PC-3 (cell line): Measurements from ENCODE around the gene FLYWCH2. TPM values are rescaled to one million over a fixed set of nuclear protein-coding genes. Genes with fewer than 3 reads are reported as not detected.
A peak's percentile ranks its signal among the peaks of the same experiment; 100 is the strongest.

ENCODE experiments used
- ATAC-seq: fragments of 200-7000 bp; cut with Tn5 transposase; 2 replicates; pipeline ENCODE4 v1.9.1; 2020; ENCODE audit warnings: mild to moderate bottlenecking, moderate library complexity
- BruUV-seq: library from RNA; stranded (reverse); fragments of 400-500 nt; replicated peaks from 2 replicates; lab custom pipeline; 2021; lab: Mats Ljungman, UMichigan
- CTCF ChIA-PET: fragments of 300-600 bp; sonication (Branson Sonifier 250); formaldehyde crosslinking; loops from one replicate; lab custom pipeline; 2022; ENCODE audit warnings: antibody characterized with exemption; lab: Charles Lee
- POLR2A ChIA-PET: fragments of 300-600 bp; sonication (Branson Sonifier 250); formaldehyde crosslinking; loops from one replicate; lab custom pipeline; 2022; ENCODE audit warnings: antibody characterized with exemption; ENCODE audit not compliant: unreplicated experiment; lab: Charles Lee
- DNase-seq: peaks from one replicate; pipeline ENCODE4 v3.0.0-alpha.2; 2015
- H2AFZ ChIP-seq: fragments of 300-600 bp; sonication (generic); 2 replicates; pipeline ENCODE4 v1.6.0; 2016; ENCODE audit warnings: antibody characterized with exemption, low read length
- H3F3A ChIP-seq: fragments of 300-600 bp; sonication (generic); one replicate; pipeline ENCODE4 v1.6.0; 2017; ENCODE audit warnings: antibody characterized with exemption, low read length, control low read depth, mild to moderate bottlenecking; ENCODE audit not compliant: unreplicated experiment
- H3K27ac ChIP-seq: fragments of 300-600 bp; sonication (generic); 2 replicates; pipeline ENCODE4 v1.5.1; 2016; ENCODE audit warnings: mild to moderate bottlenecking, low read length
- H3K27me3 ChIP-seq: fragments of 300-600 bp; sonication (generic); 2 replicates; pipeline ENCODE4 v1.6.1; 2016; ENCODE audit warnings: low read length, mixed read lengths
- H3K36me3 ChIP-seq: fragments of 300-600 bp; sonication (generic); 2 replicates; pipeline ENCODE4 v1.6.1; 2016; ENCODE audit warnings: low read depth, mixed run types, low read length, mixed read lengths
- H3K4me1 ChIP-seq: fragments of 300-600 bp; sonication (generic); 2 replicates; pipeline ENCODE4 v1.5.1; 2016; ENCODE audit warnings: low read length; ENCODE audit not compliant: insufficient read depth
- H3K4me2 ChIP-seq: fragments of 300-600 bp; sonication (generic); 2 replicates; pipeline ENCODE4 v1.6.0; 2016; ENCODE audit warnings: low read length
- H3K4me3 ChIP-seq: fragments of 300-600 bp; sonication (generic); 2 replicates; pipeline ENCODE4 v1.5.1; 2016; ENCODE audit warnings: mild to moderate bottlenecking, low read length, mixed read lengths
- H3K79me2 ChIP-seq: fragments of 300-600 bp; sonication (generic); 2 replicates; pipeline ENCODE4 v1.6.1; 2017; ENCODE audit warnings: low read length, mixed read lengths
- H3K9ac ChIP-seq: fragments of 300-600 bp; sonication (generic); 2 replicates; pipeline ENCODE4 v1.6.0; 2016; ENCODE audit warnings: mild to moderate bottlenecking, low read length
- H3K9me2 ChIP-seq: fragments of 300-600 bp; sonication (generic); replicated peaks from 2 replicates; pipeline ENCODE4 v1.6.1; 2016; ENCODE audit warnings: mixed run types, low read length, mixed read lengths
- H3K9me3 ChIP-seq: fragments of 300-600 bp; sonication (generic); 2 replicates; pipeline ENCODE4 v1.6.1; 2016; ENCODE audit warnings: low read length, mixed read lengths
- H4K20me1 ChIP-seq: fragments of 300-600 bp; sonication (generic); 2 replicates; pipeline ENCODE4 v1.6.1; 2016; ENCODE audit warnings: low read length, mixed read lengths
- CTCF ChIP-seq: fragments of 300-600 bp; sonication (generic); conservative IDR thresholded peaks from 2 replicates; pipeline ENCODE4 v1.5.1; 2017; ENCODE audit warnings: antibody characterized with exemption, low read depth, mild to moderate bottlenecking, low read length
- EZH2 ChIP-seq: fragments of 300-600 bp; sonication (generic); IDR thresholded peaks from one replicate; pipeline ENCODE4 v1.6.1; 2017; ENCODE audit warnings: antibody characterized with exemption, mild to moderate bottlenecking, low read length; ENCODE audit not compliant: unreplicated experiment
- EZH2phosphoT487 ChIP-seq: fragments of 300-600 bp; sonication (generic); IDR thresholded peaks from 2 replicates; pipeline ENCODE4 v1.6.1; 2018; ENCODE audit warnings: mild to moderate bottlenecking, antibody characterized with exemption, low read length, borderline replicate concordance
- intact Hi-C: fragments of 100-400 bp; cut with micrococcal nuclease; formaldehyde crosslinking; loops from 2 replicates; pipeline ENCODE4 v1.9.0; 2023
- total RNA-seq: library from RNA; depleted of rRNA; stranded (reverse); fragments of >200 nt; gene quantifications from 2 replicates; pipeline ENCODE4 v1.2.3, GENCODE V29; 2014

The FLYWCH2 gene
- total RNA-seq, 1 experiment from 2014 or later: 100 TPM

GRCh38 chr16:2913603-2914002 lies 30.6 kb downstream of the FLYWCH2 start:
- no peak overlapping the region for H3K9ac ChIP-seq
- TF ChIP-seq CTCF (no peak), EZH2phosphoT487 (no peak), EZH2 (no peak)
- ATAC-seq: no peak
- H3F3A ChIP-seq: peaks cover 4% of the 10 kb centered on the region
- H3K4me3 ChIP-seq: no peak overlapping the region
- H2AFZ ChIP-seq: no peak overlapping the region
- peak overlapping the region; percentile 81; the same call in 1 of the 2 replicates for H3K4me2 ChIP-seq
- no peaks in the 10 kb centered on the region for H3K9me3 ChIP-seq
- BruUV-seq: no TSS peak
- no peaks in the 10 kb centered on the region for H3K36me3 ChIP-seq
- intact Hi-C loops: no loop called here
- POLR2A ChIA-PET: no interaction called here
- no peak overlapping the region for H3K27ac ChIP-seq
- no peaks in the 10 kb centered on the region for H4K20me1 ChIP-seq
- peaks cover 17% of the 10 kb centered on the region for H3K79me2 ChIP-seq
- no peaks in the 10 kb centered on the region for H3K27me3 ChIP-seq
- H3K4me1 ChIP-seq: peaks cover 29% of the 10 kb centered on the region
- DNase-seq: no peak
- CTCF ChIA-PET: no interaction called here
- H3K9me2 ChIP-seq: no peaks in the 10 kb centered on the region

GRCh38 chr16:2914233-2914632 lies 31.2 kb downstream of the FLYWCH2 start:
- DNase-seq (no peak), ATAC-seq (no peak)
- peaks cover 29% of the 10 kb centered on the region for H3K4me1 ChIP-seq
- H3K9ac ChIP-seq: no peak overlapping the region
- no peak overlapping the region for H3K4me3 ChIP-seq
- no peaks in the 10 kb centered on the region for H3K36me3 ChIP-seq
- TF ChIP-seq EZH2phosphoT487 (no peak), CTCF (no peak), EZH2 (no peak)
- peaks cover 4% of the 10 kb centered on the region for H3F3A ChIP-seq
- ChIA-PET POLR2A (no interaction called here), CTCF (no interaction called here)
- no peaks in the 10 kb centered on the region for H3K9me3 ChIP-seq
- peaks cover 17% of the 10 kb centered on the region for H3K79me2 ChIP-seq
- no peaks in the 10 kb centered on the region for H4K20me1 ChIP-seq
- BruUV-seq: no TSS peak
- no peak overlapping the region for H3K27ac ChIP-seq
- H3K27me3 ChIP-seq: no peaks in the 10 kb centered on the region
- H2AFZ ChIP-seq: no peak overlapping the region
- intact Hi-C loops: no loop called here
- H3K4me2 ChIP-seq: no peak overlapping the region
- H3K9me2 ChIP-seq: no peaks in the 10 kb centered on the region

- no peak for TF ChIP-seq EZH2
- H3K36me3 ChIP-seq: no peaks in the 10 kb centered on the region
- H3K9me3 ChIP-seq: no peaks in the 10 kb centered on the region
- peaks cover 17% of the 10 kb centered on the region for H3K79me2 ChIP-seq
- H3K27me3 ChIP-seq: no peaks in the 10 kb centered on the region
- CTCF ChIA-PET: no interaction called here
- H3K4me2 ChIP-seq: peak overlapping the region; percentile 3; the same call in 1 of the 2 replicates
- intact Hi-C loops: no loop called here
- ATAC-seq: no peak
- H3K4me3 ChIP-seq: no peak overlapping the region
- POLR2A ChIA-PET: no interaction called here
- H4K20me1 ChIP-seq: no peaks in the 10 kb centered on the region
- DNase-seq: no peak
- H3K27ac ChIP-seq: peak overlapping the region; percentile 63
- H2AFZ ChIP-seq: no peak overlapping the region
- no peak overlapping the region for H3K9ac ChIP-seq
- H3F3A ChIP-seq: peaks cover 4% of the 10 kb centered on the region
- peaks cover 28% of the 10 kb centered on the region for H3K4me1 ChIP-seq
- TSS peak; percentile 45 for BruUV-seq
- H3K9me2 ChIP-seq: no peaks in the 10 kb centered on the region
Observed at GRCh38 chr16:2915196-2915929, 32.3 kb downstream of the FLYWCH2 start.
